SU-DHL-6 (cell line): ENCODE results near the gene KCNE1.

Experiments used
- H2AFZ ChIP-seq: fragments of 200-600 bp; sonication (generic); 2 replicates; pipeline ENCODE4 v1.6.1; 2014; ENCODE audit warnings: low read depth, mild to moderate bottlenecking, moderate library complexity, mixed read lengths, antibody characterized with exemption, low read length; ENCODE audit not compliant: severe bottlenecking
- H3F3A ChIP-seq: fragments of 200-600 bp; shearing (Covaris generic); 2 replicates; pipeline ENCODE4 v1.6.0; 2016; ENCODE audit warnings: antibody characterized with exemption, mild to moderate bottlenecking; ENCODE audit not compliant: insufficient read depth
- H3K27ac ChIP-seq: fragments of 200-600 bp; sonication (generic); 2 replicates; pipeline ENCODE4 v1.5.1; 2016; ENCODE audit warnings: low read depth, mild to moderate bottlenecking, low read length, moderate library complexity, mixed read lengths
- H3K27me3 ChIP-seq: fragments of 200-600 bp; sonication (generic), shearing (Covaris generic); 2 replicates; pipeline ENCODE4 v1.6.0; 2014; ENCODE audit warnings: mild to moderate bottlenecking, low read length
- H3K36me3 ChIP-seq: fragments of 200-600 bp; sonication (generic); 2 replicates; pipeline ENCODE4 v1.6.1; 2014; ENCODE audit warnings: mild to moderate bottlenecking, low read length, mixed read lengths
- H3K4me2 ChIP-seq: fragments of 300-600, 200-600 bp; shearing (Covaris generic), sonication (generic); 2 replicates; pipeline ENCODE4 v1.6.0; 2014; ENCODE audit warnings: low read length, low read depth, mild to moderate bottlenecking; ENCODE audit not compliant: poor library complexity, severe bottlenecking
- H3K4me3 ChIP-seq: fragments of 200-600 bp; sonication (generic); 2 replicates; pipeline ENCODE4 v1.5.1; 2014; ENCODE audit warnings: antibody characterized with exemption, low read length, mild to moderate bottlenecking, mixed read lengths; ENCODE audit not compliant: insufficient read depth, poor library complexity, severe bottlenecking
- H3K79me2 ChIP-seq: fragments of 200-600 bp; sonication (generic); 2 replicates; pipeline ENCODE4 v1.6.1; 2014; ENCODE audit warnings: mild to moderate bottlenecking, low read length, moderate library complexity; ENCODE audit not compliant: insufficient read depth
- H3K9ac ChIP-seq: fragments of 200-600 bp; sonication (generic); 2 replicates; pipeline ENCODE4 v1.7.0; 2014; ENCODE audit warnings: mild to moderate bottlenecking, low read length
- H3K9me2 ChIP-seq: fragments of 200-600 bp; sonication (generic); replicated peaks from 2 replicates; pipeline ENCODE4 v1.6.1; 2014; ENCODE audit warnings: low read length; ENCODE audit not compliant: insufficient read depth
- H3K9me3 ChIP-seq: fragments of 200-600 bp; sonication (generic); 2 replicates; pipeline ENCODE4 v1.6.1; 2014; ENCODE audit warnings: low read length, mixed read lengths; ENCODE audit not compliant: insufficient read depth
- H4K20me1 ChIP-seq: fragments of 200-600 bp; sonication (generic); 2 replicates; pipeline ENCODE4 v1.6.1; 2014; ENCODE audit warnings: low read depth, mild to moderate bottlenecking, antibody characterized with exemption, low read length, moderate library complexity, mixed read lengths
- EZH2phosphoT487 ChIP-seq: fragments of 200-600 bp; sonication (generic), shearing (Covaris generic); conservative IDR thresholded peaks from 2 replicates; pipeline ENCODE4 v1.6.1; 2018; ENCODE audit warnings: mild to moderate bottlenecking, antibody characterized with exemption, low read length, moderate library complexity, mixed read lengths
- TF ChIP-seq, protein P1 (sequence below): fragments of 200-600 bp; sonication (generic); IDR thresholded peaks from one replicate; pipeline ENCODE4 v1.5.1; 2017; ENCODE audit warnings: antibody characterized with exemption, mild to moderate bottlenecking, low read length, moderate library complexity; ENCODE audit not compliant: insufficient read depth, poor library complexity, severe bottlenecking

KCNE1 gene

GRCh38 chr21:34517039-34517438, 5.0 kb upstream of the KCNE1 start:
- no peak for TF ChIP-seq EZH2phosphoT487
- TF ChIP-seq, protein P1, sequence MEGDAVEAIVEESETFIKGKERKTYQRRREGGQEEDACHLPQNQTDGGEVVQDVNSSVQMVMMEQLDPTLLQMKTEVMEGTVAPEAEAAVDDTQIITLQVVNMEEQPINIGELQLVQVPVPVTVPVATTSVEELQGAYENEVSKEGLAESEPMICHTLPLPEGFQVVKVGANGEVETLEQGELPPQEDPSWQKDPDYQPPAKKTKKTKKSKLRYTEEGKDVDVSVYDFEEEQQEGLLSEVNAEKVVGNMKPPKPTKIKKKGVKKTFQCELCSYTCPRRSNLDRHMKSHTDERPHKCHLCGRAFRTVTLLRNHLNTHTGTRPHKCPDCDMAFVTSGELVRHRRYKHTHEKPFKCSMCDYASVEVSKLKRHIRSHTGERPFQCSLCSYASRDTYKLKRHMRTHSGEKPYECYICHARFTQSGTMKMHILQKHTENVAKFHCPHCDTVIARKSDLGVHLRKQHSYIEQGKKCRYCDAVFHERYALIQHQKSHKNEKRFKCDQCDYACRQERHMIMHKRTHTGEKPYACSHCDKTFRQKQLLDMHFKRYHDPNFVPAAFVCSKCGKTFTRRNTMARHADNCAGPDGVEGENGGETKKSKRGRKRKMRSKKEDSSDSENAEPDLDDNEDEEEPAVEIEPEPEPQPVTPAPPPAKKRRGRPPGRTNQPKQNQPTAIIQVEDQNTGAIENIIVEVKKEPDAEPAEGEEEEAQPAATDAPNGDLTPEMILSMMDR: no peak
- Histone ChIP-seq H3K27ac (no peak overlapping the region), H3K36me3 (no peaks in the 10 kb centered on the region), H3K4me2 (no peak overlapping the region), H2AFZ (no peak overlapping the region), H3K9ac (no peak overlapping the region), H3K79me2 (no peaks in the 10 kb centered on the region), H3K27me3 (no peaks in the 10 kb centered on the region), H3F3A (no peaks in the 10 kb centered on the region), H3K4me3 (no peak overlapping the region), H4K20me1 (no peaks in the 10 kb centered on the region), H3K9me2 (no peaks in the 10 kb centered on the region), H3K9me3 (no peaks in the 10 kb centered on the region)

DNA sequence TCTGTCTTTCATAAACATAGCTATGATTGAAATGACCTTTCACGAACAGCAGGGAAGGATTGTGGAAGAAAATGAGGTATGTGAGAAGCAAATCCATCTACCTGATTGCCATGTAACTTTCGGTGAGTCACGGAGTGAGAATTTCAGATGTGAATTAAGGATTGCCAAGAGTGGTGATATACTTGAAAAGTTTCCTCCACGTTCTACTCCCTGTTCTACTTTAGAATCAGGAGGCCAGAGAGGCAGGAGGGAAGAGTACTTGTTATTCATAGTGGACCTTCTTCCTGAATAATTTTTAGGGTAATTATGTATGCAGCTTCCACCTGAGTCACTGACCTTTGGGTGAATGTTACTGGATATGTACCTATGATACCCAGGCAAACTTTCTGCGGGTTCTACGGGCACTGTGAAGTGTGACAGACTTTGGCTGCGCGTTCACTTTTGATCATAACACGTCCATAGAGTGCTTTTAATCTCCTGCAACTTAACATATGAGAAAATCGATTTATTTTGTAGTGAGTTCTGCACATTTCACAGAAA, 2.6 kb upstream of the KCNE1 start:
- TF ChIP-seq, protein P1: no peak
- TF ChIP-seq EZH2phosphoT487: no peak
- no peak overlapping the region for H3K27ac ChIP-seq
- no peak overlapping the region for H2AFZ ChIP-seq
- H3K9me3 ChIP-seq: no peaks in the 10 kb centered on the region
- H3F3A ChIP-seq: no peaks in the 10 kb centered on the region
- no peaks in the 10 kb centered on the region for H3K9me2 ChIP-seq
- H3K9ac ChIP-seq: no peak overlapping the region
- H3K4me2 ChIP-seq: no peak overlapping the region
- H3K79me2 ChIP-seq: no peaks in the 10 kb centered on the region
- H3K27me3 ChIP-seq: no peaks in the 10 kb centered on the region
- no peaks in the 10 kb centered on the region for H4K20me1 ChIP-seq
- no peak overlapping the region for H3K4me3 ChIP-seq
- no peaks in the 10 kb centered on the region for H3K36me3 ChIP-seq

GRCh38 chr21:34513129-34513675, 1.2 kb upstream of the KCNE1 start:
- Histone ChIP-seq H3K9me2 (no peaks in the 10 kb centered on the region), H2AFZ (no peak overlapping the region), H3K27me3 (no peaks in the 10 kb centered on the region), H3K27ac (no peak overlapping the region), H3K4me2 (no peak overlapping the region), H4K20me1 (no peaks in the 10 kb centered on the region), H3K9ac (no peak overlapping the region), H3K9me3 (no peaks in the 10 kb centered on the region), H3K79me2 (no peaks in the 10 kb centered on the region), H3F3A (no peaks in the 10 kb centered on the region), H3K4me3 (no peak overlapping the region), H3K36me3 (no peaks in the 10 kb centered on the region)
- no peak for TF ChIP-seq EZH2phosphoT487
- TF ChIP-seq, protein P1: no peak
